Activated CD8-positive, alpha-beta memory T cell treated with anti-CD3 and anti-CD28 coated beads for 36 hours (primary cell): ENCODE measurements around the gene SLC28A1. TPM values are rescaled to one million over a fixed set of nuclear protein-coding genes. Genes with fewer than 3 reads are reported as not detected.

ENCODE experiments used
- CTCF ChIA-PET: fragments of 350-600 bp; sonication (Branson Sonifier 250); formaldehyde crosslinking; loops from one replicate; lab custom pipeline; 2021; ENCODE audit warnings: antibody characterized with exemption; lab: Charles Lee
- POLR2A ChIA-PET: fragments of 350-600 bp; sonication (Branson Sonifier 250); formaldehyde crosslinking; loops from one replicate; lab custom pipeline; 2021; ENCODE audit warnings: antibody characterized with exemption; lab: Charles Lee
- total RNA-seq, 2 experiments: library from RNA; stranded (reverse); gene quantifications; one replicate each; pipeline ENCODE4 v1.2.3, GENCODE V29; 2021

The SLC28A1 gene
- total RNA-seq, 2 experiments from 2014 or later, result not detected

DNA sequence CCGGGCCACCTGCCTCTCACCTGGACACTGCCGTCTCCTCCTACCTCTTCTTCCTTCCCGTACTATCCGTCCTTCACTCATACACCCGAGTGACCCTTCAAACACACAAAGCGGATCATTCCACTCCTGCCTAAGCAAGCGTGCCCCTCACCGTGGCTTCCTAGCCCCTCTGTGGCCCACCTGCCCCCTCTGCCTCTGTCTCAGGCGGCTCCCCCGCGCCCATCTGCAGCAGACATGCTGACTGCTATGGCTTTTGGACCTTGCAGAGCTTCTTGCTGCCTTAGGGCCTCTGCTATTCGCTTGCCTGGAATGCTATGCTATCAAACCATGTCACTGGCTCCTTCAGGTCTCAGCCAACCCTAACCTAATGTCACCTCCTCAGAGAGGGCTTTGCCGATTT is 38.1 kb downstream of the SLC28A1 start:
- CTCF ChIA-PET, result interaction anchor here (1.1 kb wide), 1 partner anchor 335 kb away, joined by 4 read pairs; no protein-coding TSS in a partner anchor
- POLR2A ChIA-PET, result no interaction called here

DNA sequence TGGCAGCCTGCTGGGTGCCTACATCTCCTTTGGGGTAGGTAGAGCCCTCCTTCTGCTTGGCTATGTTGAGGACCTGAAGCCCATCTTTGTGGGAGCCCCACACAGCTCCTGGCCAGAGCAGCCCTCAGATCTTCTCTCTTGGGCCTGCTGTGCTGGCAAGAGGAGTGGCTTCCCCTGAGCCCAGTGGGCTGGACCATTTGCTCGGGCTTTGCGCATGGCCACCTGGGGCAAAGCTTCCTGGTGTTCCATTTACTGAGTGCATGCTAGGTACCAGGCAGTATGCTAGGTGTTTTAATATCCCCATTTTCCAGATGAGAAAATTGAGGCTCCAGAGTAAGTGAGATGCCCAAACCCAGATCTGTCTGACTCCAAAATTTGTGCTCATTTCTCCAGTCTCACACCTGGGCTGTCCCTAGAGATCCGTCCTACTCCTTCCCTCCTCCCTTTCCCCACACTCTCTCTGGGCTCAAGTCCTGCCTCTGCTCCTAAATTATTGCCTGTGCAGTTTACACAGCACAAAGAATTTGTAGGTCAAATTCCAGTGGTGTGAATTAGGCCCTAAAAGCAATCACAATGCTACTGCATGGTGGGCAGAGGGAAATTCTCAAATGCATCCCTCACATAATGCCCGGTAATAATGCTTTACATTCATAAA is 39.7 kb downstream of the SLC28A1 start:
- ChIA-PET POLR2A (interaction anchor here (0.7 kb wide), 1 partner anchor 274 kb away, joined by 4 read pairs; no protein-coding TSS in a partner anchor), CTCF (interaction anchor here (1.4 kb wide), 1 partner anchor 336 kb away, joined by 4 read pairs; no protein-coding TSS in a partner anchor)

DNA sequence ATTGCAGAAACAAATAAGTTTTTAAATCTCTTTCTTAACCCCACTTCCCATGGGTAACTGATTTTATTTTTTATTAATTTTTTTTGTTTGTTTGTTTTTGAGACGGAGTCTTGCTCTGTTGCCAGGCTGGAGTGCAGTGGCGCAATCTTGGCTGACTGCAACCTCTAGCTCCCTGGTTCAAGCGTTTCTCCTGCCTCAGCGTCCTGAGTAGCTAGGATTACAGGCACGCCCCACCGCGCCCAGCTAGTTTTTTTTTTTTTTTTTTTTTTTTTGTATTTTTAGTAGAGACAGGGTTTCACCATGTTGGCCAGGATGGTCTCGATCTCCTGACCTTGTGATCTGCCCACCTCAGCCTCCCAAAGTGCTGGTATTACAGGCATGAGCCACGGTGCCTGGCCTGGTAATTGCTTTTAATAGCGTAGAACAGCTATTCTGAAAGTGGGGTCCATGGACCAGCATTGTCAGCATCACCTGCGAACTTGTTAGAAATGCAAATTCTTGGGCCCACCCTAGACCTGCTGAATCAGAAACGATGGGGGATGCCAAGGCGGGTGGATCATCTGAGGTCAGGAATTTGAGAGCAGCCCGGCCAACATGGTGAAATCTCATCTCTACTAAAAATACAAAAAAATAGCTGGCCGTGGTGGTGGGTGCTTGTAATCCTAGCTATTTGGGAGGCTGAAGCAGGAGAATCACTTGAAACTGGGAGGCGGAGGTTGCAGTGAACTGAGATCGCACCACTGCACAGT is 40.5 kb downstream of the SLC28A1 start:
- POLR2A ChIA-PET, result interaction anchor here (0.7 kb wide), 1 partner anchor 275 kb away, joined by 4 read pairs; no protein-coding TSS in a partner anchor
- CTCF ChIA-PET, result interaction anchor here (0.7 kb wide), 1 partner anchor 71 kb away, joined by 6 read pairs; no protein-coding TSS in a partner anchor

DNA sequence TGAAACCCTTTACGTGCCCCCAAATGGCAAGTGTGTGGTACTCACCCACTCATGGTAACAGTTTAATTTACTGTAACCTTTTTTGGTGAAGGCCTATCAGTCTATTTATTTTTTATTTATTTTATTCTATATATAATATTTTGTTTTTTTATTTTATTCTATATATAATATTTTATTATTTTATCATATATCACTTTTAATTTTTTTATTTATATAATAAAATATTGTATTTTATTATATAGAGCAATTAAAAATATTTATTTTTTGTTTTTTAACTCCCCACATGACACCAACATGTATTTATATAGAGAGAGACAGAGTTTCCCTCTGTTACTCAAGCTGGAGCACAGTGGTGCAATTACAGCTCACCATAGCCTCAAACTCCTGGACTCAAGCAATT is 41.4 kb downstream of the SLC28A1 start:
- ChIA-PET CTCF (interaction anchor here (0.5 to 0.7 kb wide), 2 partner anchors 221 to 253 kb away, joined by 3 read pairs; no protein-coding TSS in a partner anchor), POLR2A (no interaction called here)

DNA sequence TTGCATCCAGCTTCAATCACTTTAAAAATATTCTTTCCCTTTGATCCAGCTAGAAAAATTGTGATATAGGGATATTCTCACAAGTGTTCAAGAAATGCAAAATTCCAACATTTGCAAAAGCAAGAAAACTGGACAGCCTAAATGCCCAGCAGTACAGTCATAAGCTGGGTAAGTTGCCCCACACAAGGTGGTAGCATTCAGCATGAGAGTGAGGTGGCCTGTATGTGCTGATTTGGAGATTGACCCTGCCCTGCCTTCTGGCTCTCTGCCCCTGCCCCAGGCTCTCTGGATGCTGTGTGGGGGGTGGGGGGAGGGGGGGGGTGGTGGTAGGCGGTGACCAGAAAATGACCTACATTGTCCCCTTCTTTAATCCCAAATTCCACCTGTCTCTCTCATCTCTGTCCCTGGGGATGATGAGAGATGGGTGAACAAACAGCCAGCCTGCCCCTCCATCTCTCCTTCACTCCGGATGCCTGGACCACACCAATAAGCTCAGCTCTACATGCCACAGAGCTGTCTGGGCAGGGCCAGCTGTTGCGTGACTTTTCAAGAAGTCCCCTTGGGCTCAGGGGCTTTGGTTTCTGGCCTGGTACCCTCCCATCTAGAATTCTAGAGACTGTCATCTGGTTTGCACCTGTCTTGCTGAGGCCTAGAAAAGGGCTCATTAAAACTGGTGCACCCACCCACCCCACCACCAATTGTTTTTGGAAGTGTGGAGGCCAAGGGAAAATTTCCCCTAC is 42.2 kb downstream of the SLC28A1 start:
- ChIA-PET CTCF (interaction anchor here (0.5 to 0.7 kb wide), 3 partner anchors 73 to 254 kb away, joined by 3 read pairs; no protein-coding TSS in a partner anchor), POLR2A (no interaction called here)

DNA sequence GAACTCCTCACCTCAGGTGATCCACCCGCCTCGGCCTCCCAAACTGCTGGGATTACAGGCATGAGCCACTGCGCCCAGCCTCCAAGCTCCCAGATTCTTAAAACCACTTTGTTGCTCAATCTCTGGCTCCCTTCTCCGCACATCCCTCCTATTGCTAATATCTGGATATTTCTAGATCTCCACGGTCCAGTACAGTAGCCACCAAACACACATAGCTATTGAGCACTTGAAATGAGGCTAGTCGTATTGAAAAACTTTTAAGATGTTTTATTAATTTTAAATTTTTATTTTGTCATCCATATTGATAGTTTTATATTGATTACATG is 44.3 kb downstream of the SLC28A1 start:
- ChIA-PET POLR2A (interaction anchor here (0.7 kb wide), 1 partner anchor 170 kb away, joined by 5 read pairs; no protein-coding TSS in a partner anchor), CTCF (interaction anchor here (0.7 to 2.1 kb wide), 14 partner anchors 8 to 753 kb away, joined by 3 to 14 read pairs (median 4); no protein-coding TSS in a partner anchor)

DNA sequence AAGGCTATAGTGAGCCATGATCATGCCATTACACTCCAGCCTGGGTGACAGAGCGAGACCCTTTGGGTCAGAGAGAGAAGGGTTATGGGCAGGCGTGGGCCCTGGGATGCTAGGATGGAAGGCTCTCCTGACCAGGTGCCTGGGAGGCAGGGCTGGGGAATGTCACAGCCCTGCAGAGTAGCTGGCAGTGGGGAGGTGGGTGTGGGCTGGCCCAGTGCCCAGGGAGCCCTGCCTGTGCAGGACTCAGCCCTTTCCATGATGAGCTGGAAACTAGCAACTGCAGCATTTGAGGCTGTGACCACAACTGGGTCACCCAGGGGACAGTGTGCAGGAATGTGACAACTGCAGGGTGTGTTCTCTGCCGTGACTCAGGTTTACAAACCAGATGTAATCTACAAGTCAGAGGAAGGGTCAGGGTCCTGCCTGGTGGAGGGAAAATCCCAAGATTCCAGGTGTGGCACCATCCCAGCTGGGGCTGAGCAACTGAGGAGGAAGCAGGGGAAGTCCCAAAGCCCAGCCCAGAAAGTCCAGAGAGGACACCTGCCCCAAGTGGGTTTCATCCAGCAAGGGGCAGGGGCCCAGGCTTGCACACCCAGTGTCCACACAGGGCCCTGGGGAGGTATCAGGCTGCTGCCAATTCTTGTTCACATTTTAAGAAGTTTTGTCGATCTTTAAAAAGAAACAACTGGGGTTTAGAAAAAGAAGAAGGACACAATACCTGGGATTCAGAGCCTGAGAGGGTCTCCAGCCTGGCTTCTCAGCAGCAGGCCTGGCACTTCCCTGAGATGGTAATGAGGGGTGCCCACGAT is 45.5 kb downstream of the SLC28A1 start:
- POLR2A ChIA-PET, result no interaction called here
- CTCF ChIA-PET, result interaction anchor here (1.2 to 2.1 kb wide), 3 partner anchors 24 to 342 kb away, joined by 3 to 14 read pairs (median 4); no protein-coding TSS in a partner anchor

DNA sequence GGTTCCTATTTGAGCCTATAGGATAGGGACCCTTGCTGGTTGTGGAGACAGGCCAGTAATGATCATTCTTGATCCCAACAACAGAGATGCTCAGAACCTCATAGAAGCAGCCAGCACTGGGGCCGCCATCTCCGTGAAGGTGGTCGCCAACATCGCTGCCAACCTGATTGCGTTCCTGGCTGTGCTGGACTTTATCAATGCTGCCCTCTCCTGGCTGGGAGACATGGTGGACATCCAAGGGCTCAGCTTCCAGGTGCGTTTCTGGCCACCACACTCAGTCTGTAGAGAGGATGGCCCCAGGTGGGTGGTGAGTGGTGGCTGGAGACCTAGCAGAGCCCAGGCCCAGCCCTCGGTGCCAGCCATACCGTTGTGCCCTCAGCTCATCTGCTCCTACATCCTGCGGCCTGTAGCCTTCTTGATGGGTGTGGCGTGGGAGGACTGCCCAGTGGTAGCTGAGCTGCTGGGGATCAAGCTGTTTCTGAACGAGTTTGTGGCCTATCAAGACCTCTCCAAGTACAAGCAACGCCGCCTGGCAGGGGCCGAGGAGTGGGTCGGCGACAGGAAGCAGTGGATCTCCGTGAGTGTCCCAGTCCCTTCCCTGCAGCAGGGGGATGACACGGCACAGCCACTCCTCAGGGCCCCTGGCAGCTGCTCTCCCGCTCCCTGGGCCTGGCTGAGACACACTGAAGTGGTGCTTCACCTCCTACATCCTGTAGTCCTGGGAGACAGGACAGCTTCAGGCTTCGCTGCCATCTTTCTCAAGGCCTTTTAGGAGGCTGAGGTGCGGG is 50.7 kb downstream of the SLC28A1 start:
- CTCF ChIA-PET, result interaction anchor here (0.5 kb wide), 1 partner anchor 348 kb away, joined by 3 read pairs; no protein-coding TSS in a partner anchor
- POLR2A ChIA-PET, result no interaction called here

DNA sequence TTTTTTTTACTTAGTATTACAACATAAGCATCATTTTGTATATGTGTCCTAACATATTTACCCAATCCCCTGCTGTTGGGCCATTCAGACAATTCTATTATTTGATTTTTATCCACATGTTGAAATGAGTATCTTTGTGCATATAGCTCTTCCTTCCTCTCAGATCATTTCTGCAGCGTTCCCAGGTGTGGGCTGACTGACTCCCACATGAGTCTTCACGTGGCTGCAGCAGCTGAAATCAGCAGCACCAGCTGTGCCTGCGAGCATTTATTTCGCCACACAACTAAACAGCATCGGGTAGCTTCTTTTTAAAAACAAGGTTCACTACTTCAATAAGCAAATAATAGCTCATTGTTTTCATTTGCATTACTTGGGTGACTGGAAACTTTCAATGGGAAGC is 52.7 kb downstream of the SLC28A1 start:
- POLR2A ChIA-PET, result no interaction called here
- CTCF ChIA-PET, result interaction anchor here (0.8 kb wide), 1 partner anchor 9 kb away, joined by 6 read pairs; no protein-coding TSS in a partner anchor

DNA sequence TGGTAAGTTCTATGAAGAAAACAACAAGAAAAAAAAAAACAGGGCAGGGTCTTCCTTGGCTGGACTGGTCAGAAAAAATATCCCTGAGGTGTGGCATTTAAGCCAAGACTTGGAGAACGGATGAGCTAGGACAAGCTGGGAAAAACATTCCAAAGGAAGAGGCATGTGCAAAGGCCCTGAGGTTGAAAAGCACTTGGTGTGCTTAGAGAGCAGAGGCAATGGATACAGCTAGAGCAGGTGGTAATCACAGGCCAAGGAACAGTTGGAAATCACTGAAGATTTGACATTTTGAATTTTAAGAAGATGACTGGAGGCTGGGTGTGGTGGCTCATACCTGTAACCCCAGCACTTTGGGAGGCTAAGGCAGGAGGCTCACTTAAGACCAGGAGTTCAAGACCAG is 54.3 kb downstream of the SLC28A1 start:
- ChIA-PET CTCF (interaction anchor here (3.4 kb wide), 1 partner anchor 10 kb away, joined by 9 read pairs; no protein-coding TSS in a partner anchor), POLR2A (interaction anchor here (0.7 kb wide), 1 partner anchor 357 kb away, joined by 3 read pairs; no protein-coding TSS in a partner anchor)

DNA sequence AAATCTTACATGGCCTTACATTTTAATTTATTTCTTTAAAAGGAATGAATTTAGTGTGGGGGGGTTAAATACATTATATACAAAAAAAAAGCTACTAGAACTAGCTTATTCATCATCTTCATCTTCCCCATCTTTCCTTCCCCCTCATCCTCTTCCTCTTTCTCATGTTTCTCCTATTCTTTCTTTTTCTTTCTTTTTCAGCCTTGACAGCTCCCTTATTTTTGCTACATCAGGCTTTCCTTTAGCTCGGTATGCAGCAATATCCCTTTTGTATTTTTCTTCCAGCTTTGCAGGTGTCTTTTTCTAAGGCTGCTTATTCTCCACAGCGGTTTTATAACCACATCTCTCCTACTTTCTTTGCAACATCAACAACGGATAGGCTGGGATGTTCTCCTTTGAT is 55.9 kb downstream of the SLC28A1 start:
- CTCF ChIA-PET, result interaction anchor here (3.4 kb wide), 1 partner anchor 12 kb away, joined by 9 read pairs; no protein-coding TSS in a partner anchor
- POLR2A ChIA-PET, result no interaction called here

DNA sequence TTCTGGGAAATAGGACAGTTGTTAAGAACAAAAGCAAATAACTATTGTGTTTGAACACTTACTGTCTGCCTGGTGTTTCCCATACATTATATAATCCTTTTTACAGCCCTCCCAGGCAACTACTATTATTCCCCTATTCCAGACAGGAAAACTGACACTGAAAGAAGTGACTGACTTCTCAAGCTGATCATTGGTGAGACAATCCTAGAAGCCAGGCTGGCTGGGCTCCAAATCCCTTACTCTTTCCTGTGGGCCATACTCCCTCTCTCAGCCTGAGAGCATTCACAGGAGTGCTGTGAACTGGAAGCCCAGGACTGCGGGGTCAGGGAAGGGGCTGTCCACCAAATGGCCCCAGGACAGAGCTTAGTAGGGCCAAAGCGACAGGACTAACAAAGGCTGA is 58.0 kb downstream of the SLC28A1 start:
- CTCF ChIA-PET, result no interaction called here
- POLR2A ChIA-PET, result no interaction called here

DNA sequence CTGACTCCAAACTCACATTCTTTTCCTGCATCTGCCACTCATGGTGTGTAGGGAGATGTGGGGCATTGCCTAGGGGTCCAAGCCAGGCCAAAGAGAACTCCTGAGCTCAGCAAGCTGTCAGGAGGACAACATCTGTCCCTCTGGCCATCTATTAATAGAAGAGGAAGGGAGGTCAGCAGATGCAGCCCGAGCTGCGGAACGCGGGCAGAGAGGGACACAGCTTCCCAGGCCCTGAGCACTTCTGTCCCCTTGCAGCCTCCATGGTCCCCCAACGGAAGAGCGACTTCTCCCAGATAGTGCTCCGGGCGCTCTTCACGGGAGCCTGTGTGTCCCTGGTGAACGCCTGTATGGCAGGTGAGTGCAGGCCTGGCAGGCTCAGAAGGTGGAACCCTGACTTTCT is 59.8 kb downstream of the SLC28A1 start:
- CTCF ChIA-PET, result interaction anchor here (1.6 kb wide), 1 partner anchor 16 kb away, joined by 4 read pairs; no protein-coding TSS in a partner anchor
- POLR2A ChIA-PET, result no interaction called here

DNA sequence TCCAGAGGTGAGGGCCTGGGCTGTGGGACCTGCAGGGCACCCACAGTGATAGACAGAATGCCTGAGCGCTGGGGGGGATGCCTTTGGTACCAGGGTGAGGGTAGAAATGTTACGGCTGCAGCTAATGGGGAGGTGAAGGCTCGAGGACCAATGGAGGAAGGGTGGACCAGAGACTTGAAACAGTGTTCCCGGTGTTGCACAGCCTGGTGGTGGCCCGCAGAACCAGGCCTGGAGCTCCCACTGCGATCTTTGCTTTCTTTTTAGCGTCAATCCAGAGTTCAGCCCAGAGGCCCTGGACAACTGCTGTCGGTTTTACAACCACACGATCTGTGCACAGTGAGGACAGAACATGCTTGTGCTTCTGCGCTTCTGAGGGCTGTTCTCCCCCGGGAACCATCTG is 60.4 kb downstream of the SLC28A1 start:
- ChIA-PET CTCF (interaction anchor here (1.6 kb wide), 1 partner anchor 17 kb away, joined by 4 read pairs; no protein-coding TSS in a partner anchor), POLR2A (no interaction called here)

DNA sequence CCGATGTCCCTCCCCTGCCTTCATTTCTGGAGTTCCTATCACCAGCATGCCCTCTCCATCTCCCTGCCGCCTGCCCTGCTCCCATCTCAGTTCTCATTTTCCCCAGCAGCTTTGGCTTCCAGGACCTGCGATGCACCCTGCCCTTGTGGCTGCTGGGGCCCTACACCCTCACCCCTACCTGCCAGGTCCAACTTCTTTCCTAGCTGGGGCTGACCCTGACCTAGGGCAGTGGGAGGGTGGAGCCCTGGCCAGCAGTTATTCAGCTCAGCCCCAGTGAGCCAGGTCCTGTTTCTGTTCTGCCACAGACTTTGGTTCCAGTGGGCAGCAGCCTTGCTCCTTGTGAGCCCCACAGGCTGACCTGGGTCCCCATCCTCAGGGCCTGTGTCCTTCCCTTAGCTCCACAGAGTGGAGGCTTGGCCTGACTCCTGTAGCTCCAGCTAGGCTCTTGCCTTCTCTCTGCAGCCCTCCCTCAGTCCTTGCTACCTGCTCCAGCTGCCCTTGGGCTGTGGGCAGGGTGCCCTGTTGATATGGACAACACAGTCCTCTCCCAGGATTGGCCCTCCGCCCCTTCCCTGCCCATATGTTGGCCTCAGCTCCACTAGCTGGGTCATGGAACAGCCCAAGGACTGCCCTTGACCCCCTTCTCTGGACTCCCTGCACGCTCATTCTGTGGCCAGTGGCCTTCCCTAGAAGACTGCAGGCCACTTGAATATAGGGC is 62.5 kb downstream of the SLC28A1 start:
- ChIA-PET POLR2A (no interaction called here), CTCF (interaction anchor here (2.0 kb wide), 1 partner anchor 19 kb away, joined by 8 read pairs; no protein-coding TSS in a partner anchor)

DNA sequence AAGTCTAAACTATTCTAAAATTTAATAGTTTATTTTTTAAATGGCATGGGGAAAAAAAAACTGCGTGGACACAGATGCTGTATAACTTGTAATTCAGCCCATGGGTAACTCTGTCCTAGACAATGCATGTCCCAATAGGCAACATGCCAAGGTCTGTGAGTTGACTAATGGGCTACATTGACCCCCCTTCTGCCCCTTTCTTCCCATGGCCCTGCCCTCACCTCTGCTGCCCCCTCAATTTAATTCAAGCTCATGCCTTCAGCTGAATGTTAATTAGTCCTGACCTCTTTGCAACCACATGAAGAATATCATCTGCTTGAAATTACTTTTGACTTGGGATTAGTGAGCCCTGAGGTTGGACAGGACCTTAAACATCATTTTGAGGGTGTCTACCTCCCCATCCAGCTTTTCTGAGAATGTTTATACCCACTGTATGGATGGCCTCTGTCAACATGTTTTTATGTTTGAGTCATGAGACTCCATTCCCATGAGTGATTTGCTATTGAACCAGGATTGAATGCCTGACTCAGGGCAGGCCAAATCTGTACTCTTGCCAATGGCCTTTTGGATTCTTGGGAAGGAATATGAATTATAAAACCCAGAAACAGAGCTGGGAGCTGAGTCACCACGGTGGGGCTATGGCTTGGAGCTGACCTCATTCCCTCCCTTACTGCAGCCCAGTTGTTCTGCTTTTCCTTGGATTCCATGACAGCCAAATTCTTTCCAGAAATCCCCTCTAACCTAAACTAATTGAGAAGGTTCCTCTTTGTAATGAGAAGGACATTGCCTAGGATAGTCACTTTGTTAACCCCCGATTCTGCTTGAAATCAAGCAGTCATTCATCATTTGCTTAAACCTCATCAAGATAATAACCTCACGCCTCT is 63.7 kb downstream of the SLC28A1 start:
- POLR2A ChIA-PET, result no interaction called here
- CTCF ChIA-PET, result interaction anchor here (2.0 kb wide), 1 partner anchor 20 kb away, joined by 8 read pairs; no protein-coding TSS in a partner anchor
